SK-N-MC (cell line): Measurements from ENCODE around the gene CCDC152.

ENCODE experiments used
- EZH2 ChIP-seq: fragments of 200-600 bp; sonication (generic); IDR thresholded peaks from one replicate; pipeline ENCODE4 v1.6.1; 2017; ENCODE audit warnings: antibody characterized with exemption
- FOXP2 ChIP-seq: optimal IDR thresholded peaks from 2 replicates; pipeline ENCODE3; 2011; ENCODE audit warnings: mild to moderate bottlenecking, moderate library complexity; ENCODE audit not compliant: insufficient read depth; ENCODE audit errors: extremely low read length, control extremely low read depth
- POLR2AphosphoS5 ChIP-seq: IDR thresholded peaks from 2 replicates; pipeline ENCODE4 v1.6.1; 2012; ENCODE audit warnings: mild to moderate bottlenecking, low read depth, low read length, borderline replicate concordance

- TF ChIP-seq EZH2 (no peak), POLR2AphosphoS5 (no peak), FOXP2 (no peak)
Observed at GRCh38 chr5:42718591-42718990, 38.0 kb upstream of the CCDC152 start.
